HFFc6 (cell line): ENCODE measurements around the gene RS1. TPM values are rescaled to one million over a fixed set of nuclear protein-coding genes. Genes with fewer than 3 reads are reported as not detected.

Experiments
- DNase-seq: peaks from one replicate; pipeline ENCODE4 v3.0.0-alpha.2; 2018
- H3K27ac Mint-ChIP-seq: 2 replicates; pipeline ENCODE4 v1.8.0; 2020; ENCODE audit warnings: mild to moderate bottlenecking, mixed read lengths
- H3K27me3 Mint-ChIP-seq: 2 replicates; pipeline ENCODE4 v1.8.0; 2021; ENCODE audit warnings: mild to moderate bottlenecking, moderate library complexity, mixed read lengths; ENCODE audit not compliant: insufficient read depth
- H3K36me3 Mint-ChIP-seq: 2 replicates; pipeline ENCODE4 v1.8.0; 2021; ENCODE audit warnings: low read depth, mixed read lengths
- H3K4me1 Mint-ChIP-seq: 2 replicates; pipeline ENCODE4 v1.8.0; 2020; ENCODE audit warnings: low read depth, mixed read lengths
- H3K4me3 Mint-ChIP-seq: 2 replicates; pipeline ENCODE4 v1.8.0; 2020; ENCODE audit warnings: mild to moderate bottlenecking, moderate library complexity, mixed read lengths
- H3K9me3 Mint-ChIP-seq: 2 replicates; pipeline ENCODE4 v1.8.0; 2020; ENCODE audit warnings: mild to moderate bottlenecking, mixed read lengths
- total RNA-seq, 6 experiments: library from RNA; stranded (reverse); fragmentation: NEBNext Ultra II Directional; extraction: Animal tissue kit (Norgen Biotek cat#: 25700); gene quantifications; 2 replicates in 1 of 6; 3 replicates in 5 of 6; pipeline ENCODE4 v1.2.3, GENCODE V29; 2021
- TF ChIP-seq, protein P1 (sequence below): fragments of 200-600 bp; sonication (generic); IDR thresholded peaks from 2 replicates; pipeline ENCODE4 v1.5.0; 2021; ENCODE audit warnings: antibody characterized with exemption, mild to moderate bottlenecking

RS1 gene
- total RNA-seq, 6 experiments from 2014 or later = not detected

DNA sequence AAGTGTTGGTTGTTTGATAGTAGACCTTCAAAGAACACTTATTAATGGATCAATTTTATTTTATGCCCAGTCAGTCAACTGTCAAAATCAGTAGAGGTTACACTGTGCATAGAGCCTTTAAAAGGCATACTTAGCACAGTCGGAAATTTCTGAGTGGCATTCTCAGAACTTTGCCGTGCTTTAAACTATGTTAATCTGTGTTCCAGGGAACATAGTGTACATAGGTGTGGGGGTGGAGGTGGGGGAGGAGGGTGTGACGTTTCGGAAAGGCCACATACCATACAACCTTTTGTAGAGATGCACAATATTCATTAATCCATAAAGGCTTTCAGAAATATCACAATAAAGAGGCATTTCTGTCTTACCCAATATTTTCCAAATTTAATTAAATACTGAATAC lies 75.8 kb downstream of the RS1 start:
- H3K27ac Mint-ChIP-seq = no peak overlapping the region
- DNase-seq = no peak
- no peaks in the 10 kb centered on the region for H3K27me3 Mint-ChIP-seq
- H3K36me3 Mint-ChIP-seq = peaks cover 4% of the 10 kb centered on the region; the same call in 1 of the 2 replicates
- TF ChIP-seq, protein P1, sequence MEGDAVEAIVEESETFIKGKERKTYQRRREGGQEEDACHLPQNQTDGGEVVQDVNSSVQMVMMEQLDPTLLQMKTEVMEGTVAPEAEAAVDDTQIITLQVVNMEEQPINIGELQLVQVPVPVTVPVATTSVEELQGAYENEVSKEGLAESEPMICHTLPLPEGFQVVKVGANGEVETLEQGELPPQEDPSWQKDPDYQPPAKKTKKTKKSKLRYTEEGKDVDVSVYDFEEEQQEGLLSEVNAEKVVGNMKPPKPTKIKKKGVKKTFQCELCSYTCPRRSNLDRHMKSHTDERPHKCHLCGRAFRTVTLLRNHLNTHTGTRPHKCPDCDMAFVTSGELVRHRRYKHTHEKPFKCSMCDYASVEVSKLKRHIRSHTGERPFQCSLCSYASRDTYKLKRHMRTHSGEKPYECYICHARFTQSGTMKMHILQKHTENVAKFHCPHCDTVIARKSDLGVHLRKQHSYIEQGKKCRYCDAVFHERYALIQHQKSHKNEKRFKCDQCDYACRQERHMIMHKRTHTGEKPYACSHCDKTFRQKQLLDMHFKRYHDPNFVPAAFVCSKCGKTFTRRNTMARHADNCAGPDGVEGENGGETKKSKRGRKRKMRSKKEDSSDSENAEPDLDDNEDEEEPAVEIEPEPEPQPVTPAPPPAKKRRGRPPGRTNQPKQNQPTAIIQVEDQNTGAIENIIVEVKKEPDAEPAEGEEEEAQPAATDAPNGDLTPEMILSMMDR = no peak
- no peaks in the 10 kb centered on the region for H3K9me3 Mint-ChIP-seq
- no peaks in the 10 kb centered on the region for H3K4me1 Mint-ChIP-seq
- H3K4me3 Mint-ChIP-seq = no peak overlapping the region

DNA sequence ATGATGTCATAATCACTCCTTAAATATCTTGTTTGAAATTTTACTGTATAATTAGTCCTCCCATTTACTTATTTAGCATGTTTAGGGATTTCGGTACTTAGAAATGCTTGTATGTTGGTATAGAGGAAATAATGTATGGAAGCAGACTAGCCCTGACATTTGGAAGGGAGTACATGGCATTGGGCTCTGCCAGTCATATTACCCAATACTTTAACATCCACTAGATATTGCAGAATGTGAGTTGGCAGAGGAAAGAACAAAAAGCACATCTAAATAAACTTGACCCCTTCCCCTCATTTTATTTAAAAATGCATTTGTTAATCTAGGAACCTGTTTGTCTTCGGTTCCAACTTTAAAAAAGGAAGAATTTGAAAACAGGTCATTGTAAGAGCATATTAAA lies 77.8 kb downstream of the RS1 start:
- Mint-ChIP-seq H3K9me3 (no peaks in the 10 kb centered on the region), H3K36me3 (peaks cover 4% of the 10 kb centered on the region; the same call in 1 of the 2 replicates), H3K4me3 (no peak overlapping the region), H3K4me1 (no peaks in the 10 kb centered on the region), H3K27ac (no peak overlapping the region), H3K27me3 (no peaks in the 10 kb centered on the region)
- no peak for DNase-seq
- TF ChIP-seq, protein P1 = no peak

- Mint-ChIP-seq H3K9me3 (no peaks in the 10 kb centered on the region), H3K36me3 (no peaks in the 10 kb centered on the region; the same call in 1 of the 2 replicates), H3K27me3 (no peaks in the 10 kb centered on the region), H3K4me1 (no peaks in the 10 kb centered on the region), H3K27ac (no peak overlapping the region), H3K4me3 (no peak overlapping the region)
- no peak for DNase-seq
- TF ChIP-seq, protein P1 = no peak
Measured at GRCh38 chrX:18591834-18592233, 80.1 kb downstream of the RS1 start.

Other genes starting within 250 kb of the RS1 start
- gene CDKL5, start 246.5 kb downstream of the RS1 start, total RNA-seq = 1 to 10 TPM; 5.6 to 5.9 (median 5.8) TPM
- not detected for gene PPEF1, start 35.5 kb upstream of the RS1 start, total RNA-seq